HG03439 (cell line): ENCODE measurements around the gene STK32A.
"Not testable (repeated sequence)": the region's sequence is repeated elsewhere in the genome, so short reads cannot be mapped to it uniquely, and the experiment has no call there.

Experiments
- ATAC-seq: cut with Tn5 transposase; IDR thresholded peaks from one replicate; pipeline ENCODE4 v1.9.1; 2021; ENCODE audit warnings: mild to moderate bottlenecking, moderate library complexity; ENCODE audit not compliant: unreplicated experiment

Gene STK32A

DNA sequence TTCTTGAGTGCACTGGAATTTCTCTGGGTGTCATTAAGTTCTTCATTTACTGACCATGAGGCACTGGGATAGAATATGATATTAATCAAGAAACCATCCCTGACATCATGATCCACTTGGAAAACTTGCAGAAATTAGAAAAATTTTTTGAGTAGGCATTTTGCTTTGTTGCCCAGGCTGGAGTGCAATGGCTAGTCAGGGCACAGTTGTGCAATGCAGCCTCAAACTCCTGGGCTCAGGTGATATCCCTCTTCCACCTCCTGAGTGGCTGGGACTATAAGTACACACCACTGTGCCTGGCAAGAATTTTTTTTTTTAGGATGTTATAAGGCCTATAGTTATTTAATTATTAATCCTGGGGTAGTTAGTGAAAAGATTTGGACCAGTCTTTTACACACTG is 106.5 kb downstream of the STK32A start:
- ATAC-seq: no peak

- ATAC-seq: no peak
Observed at GRCh38 chr5:147344861-147345260, 110.0 kb downstream of the STK32A start.

- ATAC-seq: no peak
Observed at GRCh38 chr5:147346006-147346561, 111.3 kb downstream of the STK32A start.

DNA sequence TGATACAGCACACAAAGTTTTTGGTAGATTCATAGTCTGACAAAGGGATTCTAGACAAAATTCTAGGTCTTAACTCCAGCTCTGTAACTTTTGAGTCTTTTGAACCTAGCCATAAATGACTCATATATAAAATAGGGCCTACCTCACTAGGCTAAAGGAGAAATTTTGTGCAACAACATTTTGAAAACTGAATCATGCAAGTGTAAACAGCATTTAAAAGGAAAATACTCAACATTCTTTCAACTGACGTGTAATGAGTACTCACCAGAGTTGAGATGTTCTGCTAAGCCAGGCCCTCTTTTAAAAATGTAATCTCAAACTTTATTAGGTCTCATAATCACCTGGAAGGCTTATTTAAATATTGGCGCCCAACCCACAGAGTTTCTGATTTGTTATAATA is 113.2 kb downstream of the STK32A start:
- ATAC-seq: no peak

DNA sequence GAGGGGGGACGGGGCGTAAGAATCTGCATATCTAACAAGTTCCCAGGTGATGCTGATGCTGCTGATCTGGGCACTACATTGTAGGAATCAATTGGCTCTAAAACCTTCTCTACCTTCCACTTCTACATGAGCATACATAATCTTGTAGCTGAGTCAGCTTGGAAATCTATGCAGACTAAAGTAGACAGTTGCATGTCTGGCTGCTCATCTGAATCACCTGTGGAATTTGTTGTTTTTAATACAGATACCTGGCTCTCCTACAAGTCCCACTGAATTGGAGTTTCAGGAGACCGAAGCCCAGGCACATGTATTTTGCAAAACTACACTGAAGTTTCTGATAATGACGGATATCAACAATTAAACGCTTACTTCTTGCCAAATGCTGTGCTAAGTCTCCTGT is 113.6 kb downstream of the STK32A start:
- ATAC-seq: no peak

- ATAC-seq: no peak
Observed at GRCh38 chr5:147349241-147349640, 114.4 kb downstream of the STK32A start.

DNA sequence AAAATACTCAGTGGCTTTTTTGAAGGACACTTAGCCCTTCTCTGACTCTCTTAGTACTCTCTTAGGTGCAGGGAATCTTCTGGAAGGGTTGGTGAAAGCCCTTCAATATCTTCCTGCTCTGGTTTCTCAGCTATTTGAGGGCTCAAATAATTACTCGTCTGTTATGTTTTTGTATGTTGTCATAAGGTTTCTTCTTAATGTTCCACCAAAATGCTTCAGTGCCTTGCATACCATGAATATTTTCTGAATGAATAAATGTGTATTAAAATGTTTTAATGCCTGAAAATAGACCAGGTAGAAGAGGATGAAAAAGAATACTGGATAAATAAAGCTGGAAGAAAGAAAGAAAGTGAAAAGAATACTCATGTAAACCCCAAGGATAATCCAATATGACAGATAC is 124.3 kb downstream of the STK32A start:
- ATAC-seq: no peak

GRCh38 chr5:147359581-147359980 is 124.8 kb downstream of the STK32A start:
- ATAC-seq: no peak

DNA sequence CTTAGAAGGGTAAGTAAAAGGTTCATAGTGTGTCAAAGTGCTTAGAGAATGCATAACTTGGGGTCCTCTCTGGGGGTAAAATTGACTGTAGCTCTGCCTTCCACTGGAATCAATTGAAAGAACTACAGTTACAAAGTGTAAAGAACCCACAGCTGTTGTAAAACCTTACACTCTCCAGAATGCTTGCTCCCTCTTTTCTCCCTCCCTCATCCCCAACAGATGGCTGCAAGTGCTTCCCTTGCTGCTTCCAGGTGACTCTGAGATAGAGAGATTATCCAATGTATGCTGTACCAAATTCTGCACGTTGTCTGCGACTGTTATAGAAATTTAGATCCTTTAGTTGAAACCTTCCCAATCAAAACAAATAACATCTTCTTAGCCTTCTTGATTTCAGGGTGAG is 126.0 kb downstream of the STK32A start:
- no peak for ATAC-seq

DNA sequence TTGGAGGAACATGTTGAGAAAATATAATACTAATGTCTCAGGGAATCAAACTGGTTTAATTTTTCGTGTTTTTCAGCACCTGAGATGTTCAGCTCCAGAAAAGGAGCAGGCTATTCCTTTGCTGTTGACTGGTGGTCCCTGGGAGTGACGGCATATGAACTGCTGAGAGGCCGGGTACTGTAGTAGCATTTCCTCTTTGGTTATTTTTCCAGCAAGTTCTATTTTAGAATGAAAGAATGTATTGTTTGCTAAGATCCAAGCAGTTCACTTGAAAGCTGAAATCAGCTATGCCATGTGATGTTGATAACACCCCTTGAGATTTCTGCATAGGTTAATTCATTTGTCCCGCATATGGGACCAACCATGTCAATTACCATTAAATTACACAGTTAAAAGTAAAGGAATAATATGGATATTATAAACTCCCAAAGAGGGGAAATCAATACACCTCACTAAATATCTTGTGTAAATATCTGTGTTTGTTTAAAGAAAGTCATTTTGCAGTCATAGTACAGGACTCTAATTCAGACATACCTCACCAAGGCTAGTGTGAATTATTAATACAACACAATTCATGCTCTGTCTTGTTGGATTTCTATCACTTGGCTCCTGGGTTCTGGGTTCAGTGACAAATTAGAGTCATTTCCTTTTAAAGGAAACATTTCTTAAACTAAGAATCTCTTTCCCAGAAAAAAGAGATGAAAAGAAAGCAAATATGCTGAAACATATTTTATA is 126.8 kb downstream of the STK32A start:
- ATAC-seq: no peak

DNA sequence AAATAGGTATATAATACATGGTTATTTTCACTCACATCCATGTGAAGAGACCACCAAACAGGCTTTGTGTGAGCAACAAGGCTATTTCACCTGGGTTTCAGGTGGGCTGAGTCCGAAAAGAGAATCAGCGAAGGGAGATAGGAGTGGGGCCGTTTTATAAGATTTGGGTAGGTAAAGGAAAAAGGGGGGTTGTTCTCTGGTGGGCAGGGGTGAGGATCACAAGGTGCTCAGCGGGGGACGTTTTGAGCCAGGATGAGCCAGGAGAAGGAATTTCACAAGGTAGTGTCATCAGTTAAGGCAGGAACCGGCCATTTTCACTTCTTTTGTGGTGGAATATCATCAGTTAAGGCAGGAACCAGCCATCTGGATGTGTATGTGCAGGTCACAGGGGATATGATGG is 132.6 kb downstream of the STK32A start:
- not testable (repeated sequence) for ATAC-seq

GRCh38 chr5:147369742-147370374 is 135.0 kb downstream of the STK32A start:
- ATAC-seq: no peak

DNA sequence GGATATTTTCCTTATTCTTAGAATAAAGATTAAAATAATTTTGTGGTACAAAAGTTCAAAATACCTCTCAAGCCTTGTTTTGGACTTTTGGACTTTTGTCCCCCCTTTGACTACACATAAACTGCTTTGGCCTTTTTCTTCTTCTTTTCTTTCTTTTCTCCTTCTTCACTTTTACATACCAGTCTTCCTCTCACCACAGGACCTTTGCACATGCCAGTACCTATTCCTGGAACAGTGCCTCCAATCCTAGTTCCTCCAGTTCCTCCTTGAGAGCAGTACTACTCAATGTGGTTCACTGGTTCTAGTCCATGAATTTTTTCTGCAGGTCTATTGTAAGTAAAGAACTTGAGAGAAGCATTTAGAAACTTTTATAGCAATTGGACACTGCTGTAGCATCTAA is 136.5 kb downstream of the STK32A start:
- no peak for ATAC-seq

DNA sequence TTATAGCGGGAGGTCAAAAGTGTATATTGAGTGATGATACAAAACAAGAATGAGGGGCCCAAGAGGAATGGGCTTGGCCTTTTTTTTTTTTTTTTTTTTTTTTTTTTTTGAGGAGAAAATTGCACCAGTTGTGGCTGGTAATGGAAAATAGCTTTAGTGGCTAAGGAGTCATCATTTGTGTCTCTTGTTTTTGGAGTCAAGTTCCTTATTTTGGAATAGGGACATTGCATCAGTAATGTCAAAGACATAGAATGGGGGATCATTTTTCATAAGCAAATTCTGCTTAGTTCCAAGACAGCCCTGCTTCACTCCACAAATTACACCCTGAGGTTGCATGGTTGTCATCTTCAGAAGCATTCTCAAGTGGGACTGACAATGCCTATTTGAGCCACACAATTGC is 137.4 kb downstream of the STK32A start:
- no peak for ATAC-seq

DNA sequence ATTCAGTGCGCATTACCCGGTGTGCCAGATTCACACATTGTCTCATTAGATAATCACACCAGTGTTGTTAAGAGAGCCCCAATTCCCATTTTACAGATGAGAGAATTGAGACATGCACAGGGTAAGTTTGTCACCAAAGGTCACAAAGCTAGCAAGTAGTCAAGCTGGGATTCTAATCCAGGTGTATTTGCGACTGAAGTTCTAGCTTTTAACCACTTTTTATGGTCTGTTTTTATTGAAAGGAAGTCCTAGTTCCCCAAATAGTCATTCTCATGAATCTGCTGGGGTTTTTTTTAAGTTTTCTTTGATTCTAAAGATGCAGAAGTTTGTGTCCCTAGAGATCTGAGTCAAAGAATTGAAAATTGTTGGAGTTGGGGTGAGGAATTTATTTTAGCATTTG is 138.5 kb downstream of the STK32A start:
- ATAC-seq: no peak

DNA sequence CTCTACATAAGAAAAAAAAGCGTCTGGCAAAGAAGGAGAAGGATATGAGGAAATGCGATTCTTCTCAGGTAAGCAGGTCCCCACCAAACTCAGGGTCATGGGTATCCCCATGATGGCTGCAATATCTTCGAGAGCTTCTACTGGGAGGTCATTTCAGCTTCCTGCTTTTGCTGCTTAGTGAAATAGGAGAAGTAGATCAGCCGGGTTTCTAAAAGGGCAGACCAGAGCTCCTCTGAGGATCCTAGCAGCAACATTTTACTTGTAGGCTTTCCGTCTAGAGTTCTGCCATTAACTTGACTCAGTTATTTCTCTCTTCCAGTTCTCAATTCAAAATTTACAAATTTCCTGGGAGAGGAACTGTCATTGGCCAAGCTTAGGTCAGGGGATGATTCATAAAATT is 140.3 kb downstream of the STK32A start:
- ATAC-seq: no peak

GRCh38 chr5:147377682-147378081 is 142.9 kb downstream of the STK32A start:
- no peak for ATAC-seq

DNA sequence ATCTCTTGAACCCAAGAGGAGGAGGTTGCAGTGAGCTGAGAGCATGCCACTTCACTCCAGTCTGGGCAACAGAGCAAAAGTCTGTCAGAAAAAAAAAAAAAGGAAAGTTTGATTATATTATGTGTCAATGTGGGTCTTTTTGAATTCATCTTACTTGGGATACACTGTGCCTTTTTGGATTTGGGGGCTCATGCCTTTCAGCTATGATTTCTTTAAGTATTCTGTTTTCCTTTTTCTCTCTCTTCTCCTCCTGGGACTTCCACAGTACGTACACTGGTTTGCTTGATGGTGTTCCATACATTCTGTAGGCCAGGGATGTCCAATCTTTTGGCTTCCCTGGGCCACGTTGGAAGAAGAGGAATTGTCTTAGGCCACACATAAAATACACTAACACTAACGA is 146.7 kb downstream of the STK32A start:
- ATAC-seq: no peak

DNA sequence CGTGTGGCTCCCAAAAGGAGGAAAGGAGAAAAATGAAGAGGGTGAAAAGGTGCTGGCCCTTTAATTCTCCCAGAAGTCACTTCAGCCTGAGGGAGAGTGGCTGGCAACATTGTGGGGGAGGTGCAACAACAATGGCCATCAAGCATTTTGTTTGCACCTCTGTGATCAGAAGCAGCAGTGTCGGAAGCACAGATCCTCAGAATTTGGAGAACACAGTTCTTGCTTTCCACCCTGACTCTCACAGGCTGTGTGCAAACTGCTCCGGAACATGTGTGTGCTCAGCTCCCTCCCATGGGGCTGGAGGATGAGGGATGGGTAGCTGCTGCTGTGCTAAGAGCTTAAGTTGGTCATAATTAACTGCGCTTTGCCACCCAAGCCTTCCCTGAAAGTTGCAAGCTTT is 147.9 kb downstream of the STK32A start:
- no peak for ATAC-seq

GRCh38 chr5:147384346-147385193 is 149.7 kb downstream of the STK32A start:
- no peak for ATAC-seq

- no peak for ATAC-seq
Observed at GRCh38 chr5:147387109-147387508, 152.3 kb downstream of the STK32A start.
